Panc1 (cell line): Measurements from ENCODE around the gene SOX18. TPM values are rescaled to one million over a fixed set of nuclear protein-coding genes. Genes with fewer than 3 reads are reported as not detected.

Source experiments
- ATAC-seq: fragments of 200-7000 bp; cut with Tn5 transposase; 2 replicates; pipeline ENCODE4 v1.9.1; 2020; ENCODE audit warnings: mild to moderate bottlenecking, moderate library complexity
- BruUV-seq: library from RNA; stranded (reverse); fragments of 400-500 nt; replicated peaks from 2 replicates; lab custom pipeline; 2021; lab: Mats Ljungman, UMichigan
- CTCF ChIA-PET: fragments of 300-600 bp; sonication (Branson Sonifier 250); formaldehyde crosslinking; loops from one replicate; lab custom pipeline; 2022; ENCODE audit warnings: antibody characterized with exemption; lab: Charles Lee
- POLR2A ChIA-PET: fragments of 300-600 bp; sonication (Branson Sonifier 250); formaldehyde crosslinking; loops from one replicate; lab custom pipeline; 2022; ENCODE audit warnings: antibody characterized with exemption; lab: Charles Lee
- DNase-seq: peaks from one replicate; pipeline ENCODE4 v3.0.0-alpha.2; 2010; ENCODE audit warnings: low read depth, low spot score
- H3K27ac ChIP-seq: 2 replicates; pipeline ENCODE4 v1.5.1; 2011; ENCODE audit warnings: mild to moderate bottlenecking, low read length, inconsistent platforms
- H3K27me3 ChIP-seq: fragments of 200-500 bp; sonication (Bioruptor generic); 2 replicates; pipeline ENCODE4 v1.6.0; 2014; ENCODE audit warnings: low read length, inconsistent platforms; ENCODE audit not compliant: control insufficient read depth, insufficient read depth
- H3K36me3 ChIP-seq: fragments of 200-500 bp; sonication (Bioruptor generic); 2 replicates; pipeline ENCODE4 v1.5.1; 2014; ENCODE audit warnings: inconsistent platforms, mild to moderate bottlenecking, low read length, moderate library complexity; ENCODE audit not compliant: control insufficient read depth, insufficient read depth
- H3K4me1 ChIP-seq: 2 replicates; pipeline ENCODE4 v1.5.1; 2011; ENCODE audit warnings: inconsistent platforms, mild to moderate bottlenecking, low read length, moderate library complexity; ENCODE audit not compliant: control insufficient read depth, insufficient read depth
- H3K4me3 ChIP-seq, 2 experiments: 2 replicates each; pipeline ENCODE4 v1.5.1; 2011 to 2012; ENCODE audit warnings: low read depth in 2 of 2, low read length in 2 of 2, mild to moderate bottlenecking in 2 of 2, inconsistent platforms in 1 of 2, moderate library complexity in 1 of 2
- H3K9me3 ChIP-seq: fragments of 200-500 bp; sonication (Bioruptor generic); 2 replicates; pipeline ENCODE4 v1.5.1; 2014; ENCODE audit warnings: low read depth, mild to moderate bottlenecking, inconsistent platforms, low read length, moderate library complexity; ENCODE audit not compliant: control insufficient read depth, insufficient read depth
- CTCF ChIP-seq: fragments of 450-650 bp; IDR thresholded peaks from 2 replicates; pipeline ENCODE4 v1.5.1; 2017; ENCODE audit warnings: mild to moderate bottlenecking
- POLR2AphosphoS5 ChIP-seq: IDR thresholded peaks from 2 replicates; pipeline ENCODE4 v1.6.1; 2012; ENCODE audit warnings: mild to moderate bottlenecking, low read depth, low read length, moderate library complexity
- SIN3A ChIP-seq: IDR thresholded peaks from 2 replicates; pipeline ENCODE4 v1.6.1; 2012; ENCODE audit warnings: low read depth, mild to moderate bottlenecking, low read length, moderate library complexity, borderline replicate concordance; ENCODE audit not compliant: insufficient read depth
- TCF7L2 ChIP-seq: IDR thresholded peaks from 2 replicates; pipeline ENCODE4 v1.6.1; 2011; ENCODE audit warnings: mild to moderate bottlenecking, low read depth, low read length, inconsistent platforms
- in situ Hi-C: cut with HindIII; loops from 2 replicates; pipeline ENCODE4 v1.10.0; 2016; ENCODE audit warnings: low sequenced_read_pairs, low pct_unique_long_range_greater_than_20kb
- intact Hi-C: fragments of 100-400 bp; cut with micrococcal nuclease; formaldehyde crosslinking; loops from one replicate; pipeline ENCODE4 v1.10.0; 2022; ENCODE audit not compliant: unreplicated experiment
- total RNA-seq: library from RNA; stranded (reverse); gene quantifications from one replicate; pipeline ENCODE4 v1.2.1, GENCODE V29; 2021; ENCODE audit not compliant: unreplicated experiment
- TF ChIP-seq, protein P1 (sequence below), 2 experiments: IDR thresholded peaks; 2 replicates each; pipeline ENCODE4 v1.6.1; 2011 to 2012; ENCODE audit warnings: low read depth in 2 of 2, control low read depth in 1 of 2, low read length in 1 of 2, mild to moderate bottlenecking in 1 of 2, moderate library complexity in 1 of 2; ENCODE audit not compliant: insufficient read depth in 1 of 2

SOX18 gene
- total RNA-seq, 1 experiment from 2014 or later: 18.7 TPM

GRCh38 chr20:64051033-64051452 is 1.6 kb upstream of the SOX18 start:
- Histone ChIP-seq H3K27ac (peak overlapping the region; percentile 84), H3K9me3 (no peaks in the 10 kb centered on the region), H3K27me3 (no peaks in the 10 kb centered on the region), H3K4me1 (peaks cover 55% of the 10 kb centered on the region), H3K36me3 (no peaks in the 10 kb centered on the region), H3K4me3 (no peak overlapping the region)
- CTCF ChIA-PET: interaction anchor here (1.1 kb wide), 1 partner anchor 19 kb away, joined by 3 read pairs; no protein-coding TSS in a partner anchor
- TF ChIP-seq SIN3A: no peak
- no peak for TF ChIP-seq CTCF
- TF ChIP-seq TCF7L2: no peak
- TF ChIP-seq POLR2AphosphoS5: no peak
- TF ChIP-seq, protein P1, sequence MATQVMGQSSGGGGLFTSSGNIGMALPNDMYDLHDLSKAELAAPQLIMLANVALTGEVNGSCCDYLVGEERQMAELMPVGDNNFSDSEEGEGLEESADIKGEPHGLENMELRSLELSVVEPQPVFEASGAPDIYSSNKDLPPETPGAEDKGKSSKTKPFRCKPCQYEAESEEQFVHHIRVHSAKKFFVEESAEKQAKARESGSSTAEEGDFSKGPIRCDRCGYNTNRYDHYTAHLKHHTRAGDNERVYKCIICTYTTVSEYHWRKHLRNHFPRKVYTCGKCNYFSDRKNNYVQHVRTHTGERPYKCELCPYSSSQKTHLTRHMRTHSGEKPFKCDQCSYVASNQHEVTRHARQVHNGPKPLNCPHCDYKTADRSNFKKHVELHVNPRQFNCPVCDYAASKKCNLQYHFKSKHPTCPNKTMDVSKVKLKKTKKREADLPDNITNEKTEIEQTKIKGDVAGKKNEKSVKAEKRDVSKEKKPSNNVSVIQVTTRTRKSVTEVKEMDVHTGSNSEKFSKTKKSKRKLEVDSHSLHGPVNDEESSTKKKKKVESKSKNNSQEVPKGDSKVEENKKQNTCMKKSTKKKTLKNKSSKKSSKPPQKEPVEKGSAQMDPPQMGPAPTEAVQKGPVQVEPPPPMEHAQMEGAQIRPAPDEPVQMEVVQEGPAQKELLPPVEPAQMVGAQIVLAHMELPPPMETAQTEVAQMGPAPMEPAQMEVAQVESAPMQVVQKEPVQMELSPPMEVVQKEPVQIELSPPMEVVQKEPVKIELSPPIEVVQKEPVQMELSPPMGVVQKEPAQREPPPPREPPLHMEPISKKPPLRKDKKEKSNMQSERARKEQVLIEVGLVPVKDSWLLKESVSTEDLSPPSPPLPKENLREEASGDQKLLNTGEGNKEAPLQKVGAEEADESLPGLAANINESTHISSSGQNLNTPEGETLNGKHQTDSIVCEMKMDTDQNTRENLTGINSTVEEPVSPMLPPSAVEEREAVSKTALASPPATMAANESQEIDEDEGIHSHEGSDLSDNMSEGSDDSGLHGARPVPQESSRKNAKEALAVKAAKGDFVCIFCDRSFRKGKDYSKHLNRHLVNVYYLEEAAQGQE (IDR thresholded peaks at IDR 0.05; ENCODE audit: insufficient read depth in 1 of 2, low read depth in 2 of 2, low read length in 1 of 2): no peak
- ATAC-seq (no peak), DNase-seq (no peak)
- no TSS peak for BruUV-seq
- intact Hi-C loops: no loop called here
- POLR2A ChIA-PET: no interaction called here
- in situ Hi-C loops: no loop called here

GRCh38 chr20:64050261-64051032 is 1.0 kb upstream of the SOX18 start:
- no TSS peak for BruUV-seq
- TF ChIP-seq TCF7L2: no peak
- TF ChIP-seq POLR2AphosphoS5: no peak
- TF ChIP-seq, protein P1 (IDR thresholded peaks at IDR 0.05; ENCODE audit: insufficient read depth in 1 of 2, low read depth in 2 of 2, low read length in 1 of 2): no peak
- TF ChIP-seq CTCF: no peak; the same call in 1 of the 2 replicates
- TF ChIP-seq SIN3A: no peak
- Histone ChIP-seq H3K36me3 (no peaks in the 10 kb centered on the region), H3K27ac (peak overlapping the region; percentile 84), H3K27me3 (no peaks in the 10 kb centered on the region), H3K9me3 (no peaks in the 10 kb centered on the region), H3K4me3 (peak overlapping the region; percentile 5 to 33; a peak in 3 of 4 replicates), H3K4me1 (peaks cover 55% of the 10 kb centered on the region)
- in situ Hi-C loops (no loop called here), intact Hi-C loops (no loop called here)
- ATAC-seq: 0 out of 2 replicates have a peak, but pooled peaks have one; percentile 7
- POLR2A ChIA-PET: no interaction called here
- DNase-seq: no peak
- CTCF ChIA-PET: interaction anchor here (1.1 to 1.4 kb wide), 2 partner anchors 11 to 20 kb away, joined by 3 to 11 read pairs; no protein-coding TSS in a partner anchor
